ENCODE results near the gene STPG1. TPM values are rescaled to one million over a fixed set of nuclear protein-coding genes. Genes with fewer than 3 reads are reported as not detected.

Gene STPG1
- polyA plus RNA-seq, 1 donor (not counting 4 experiments of a cell fraction or from before 2014, with no cell fraction given): 16.6 TPM

GRCh38 chr1:24389231-24389678, 24.3 kb downstream of the STPG1 start:
- H3K27me3 ChIP-seq (ENCODE audit: control insufficient read depth, extremely low read depth, insufficient read depth, low read length): no peaks in the 10 kb centered on the region
- H3K9me3 ChIP-seq (ENCODE audit: control insufficient read depth, low read depth, low read length): no peaks in the 10 kb centered on the region
- dilution Hi-C loops (cut with MboI; ENCODE audit: extremely low pct_ligation_motif_present, low sequenced_read_pairs): no loop called here
- H3K4me1 ChIP-seq (ENCODE audit: control insufficient read depth, extremely low read depth, insufficient read depth, low read length): peaks cover 48% of the 10 kb centered on the region
- no peaks in the 10 kb centered on the region for H3K9me1 ChIP-seq (ENCODE audit: control insufficient read depth, extremely low read depth, insufficient read depth, low read length)
- H2AFZ ChIP-seq (ENCODE audit: control insufficient read depth, low read length): no peak overlapping the region
- H3K4me3 ChIP-seq (ENCODE audit: control insufficient read depth in 2 of 3, extremely low read depth in 1 of 3, insufficient read depth in 2 of 3, low read depth in 1 of 3, low read length in 3 of 3): no peak overlapping the region
- no peaks in the 10 kb centered on the region for H4K20me1 ChIP-seq (ENCODE audit: control insufficient read depth, extremely low read depth, insufficient read depth, low read length)
- H3K9ac ChIP-seq (ENCODE audit: control insufficient read depth, extremely low read depth, insufficient read depth, low read length): no peak overlapping the region
- H3K36me3 ChIP-seq (ENCODE audit: control insufficient read depth in 2 of 2, extremely low read depth in 1 of 2, insufficient read depth in 2 of 2, low read length in 2 of 2): peaks cover 7 to 22% of the 10 kb centered on the region in 2 experiments
- H3K4me2 ChIP-seq (ENCODE audit: control insufficient read depth, extremely low read depth, insufficient read depth, low read depth, low read length): no peak overlapping the region
- H3K79me2 ChIP-seq (ENCODE audit: control insufficient read depth, insufficient read depth, low read length): peaks cover 2% of the 10 kb centered on the region
- no peak overlapping the region for H3K27ac ChIP-seq (ENCODE audit: control insufficient read depth, insufficient read depth, low read length)
- FAIRE-seq: no peak
- no peak for DNase-seq (ENCODE audit: low read depth, low spot score)
- no peak for TF ChIP-seq EZH2 (IDR thresholded peaks at IDR 0.05; ENCODE audit: low read length)
- no peak for TF ChIP-seq CTCF (optimal IDR thresholded peaks at IDR 0.05 in 1 of 3, IDR thresholded peaks at IDR 0.05 in 1 of 3, conservative IDR thresholded peaks at IDR 0.05 in 1 of 3; ENCODE audit: extremely low read depth in 1 of 3, insufficient read depth in 2 of 3, low read length in 3 of 3)

DNA sequence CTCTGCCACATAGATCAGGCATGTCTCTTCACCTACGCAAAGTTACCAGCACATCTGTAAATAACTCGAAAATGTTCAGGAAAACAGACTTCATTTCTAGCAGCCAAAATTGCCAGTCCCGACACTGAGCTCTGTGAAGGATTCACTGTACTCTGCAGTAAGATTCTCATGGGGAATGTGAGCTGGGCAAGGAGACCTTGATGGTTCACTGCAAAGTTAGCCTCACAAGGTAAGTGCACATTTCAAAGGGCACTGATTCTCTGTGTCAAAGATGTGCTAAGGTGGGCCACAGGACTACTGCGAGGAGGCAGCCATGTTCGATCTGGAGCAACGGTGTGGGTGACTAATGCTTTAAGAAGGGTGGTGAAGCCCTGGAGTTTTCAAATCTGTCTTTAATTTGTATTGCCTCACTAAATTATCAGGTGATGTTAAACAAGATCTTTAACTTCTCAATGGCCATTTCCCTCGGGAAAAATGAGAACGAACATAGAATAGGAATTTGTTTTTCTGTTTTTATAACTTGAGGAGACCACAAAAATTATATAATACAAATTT, 25.2 kb downstream of the STPG1 start:
- TF ChIP-seq CTCF (optimal IDR thresholded peaks at IDR 0.05 in 1 of 3, IDR thresholded peaks at IDR 0.05 in 1 of 3, conservative IDR thresholded peaks at IDR 0.05 in 1 of 3; ENCODE audit: extremely low read depth in 1 of 3, insufficient read depth in 2 of 3, low read length in 3 of 3) (no peak), EZH2 (IDR thresholded peaks at IDR 0.05; ENCODE audit: low read length) (no peak)
- no peak overlapping the region for H3K4me3 ChIP-seq (ENCODE audit: control insufficient read depth in 2 of 3, extremely low read depth in 1 of 3, insufficient read depth in 2 of 3, low read depth in 1 of 3, low read length in 3 of 3)
- no peaks in the 10 kb centered on the region for H3K9me1 ChIP-seq (ENCODE audit: control insufficient read depth, extremely low read depth, insufficient read depth, low read length)
- H3K79me2 ChIP-seq (ENCODE audit: control insufficient read depth, insufficient read depth, low read length): peaks cover 2% of the 10 kb centered on the region
- H3K36me3 ChIP-seq (ENCODE audit: control insufficient read depth in 2 of 2, extremely low read depth in 1 of 2, insufficient read depth in 2 of 2, low read length in 2 of 2): peaks cover 7 to 28% of the 10 kb centered on the region in 2 experiments
- no peak overlapping the region for H3K4me2 ChIP-seq (ENCODE audit: control insufficient read depth, extremely low read depth, insufficient read depth, low read depth, low read length)
- no peak overlapping the region for H2AFZ ChIP-seq (ENCODE audit: control insufficient read depth, low read length)
- H3K4me1 ChIP-seq (ENCODE audit: control insufficient read depth, extremely low read depth, insufficient read depth, low read length): peaks cover 46% of the 10 kb centered on the region
- no peak overlapping the region for H3K9ac ChIP-seq (ENCODE audit: control insufficient read depth, extremely low read depth, insufficient read depth, low read length)
- no peak for FAIRE-seq
- dilution Hi-C loops (cut with MboI; ENCODE audit: extremely low pct_ligation_motif_present, low sequenced_read_pairs): no loop called here
- no peaks in the 10 kb centered on the region for H3K9me3 ChIP-seq (ENCODE audit: control insufficient read depth, low read depth, low read length)
- no peaks in the 10 kb centered on the region for H3K27me3 ChIP-seq (ENCODE audit: control insufficient read depth, extremely low read depth, insufficient read depth, low read length)
- H4K20me1 ChIP-seq (ENCODE audit: control insufficient read depth, extremely low read depth, insufficient read depth, low read length): no peaks in the 10 kb centered on the region
- no peak for DNase-seq (ENCODE audit: low read depth, low spot score)
- no peak overlapping the region for H3K27ac ChIP-seq (ENCODE audit: control insufficient read depth, insufficient read depth, low read length)
